Calu3 (cell line): ENCODE measurements around the gene TBX15. TPM values are rescaled to one million over a fixed set of nuclear protein-coding genes. Genes with fewer than 3 reads are reported as not detected.

Source experiments
- BruUV-seq: library from RNA; stranded (reverse); fragments of 400-500 nt; replicated peaks from 2 replicates; lab custom pipeline; 2021; lab: Mats Ljungman, UMichigan
- CTCF ChIA-PET: fragments of 300-600 bp; sonication (Branson Sonifier 250); formaldehyde crosslinking; loops from one replicate; lab custom pipeline; 2022; ENCODE audit warnings: antibody characterized with exemption; lab: Charles Lee
- DNase-seq: peaks from one replicate; pipeline ENCODE4 v3.0.0; 2022
- H3K27ac Mint-ChIP-seq: one replicate; pipeline ENCODE4 v1.8.0; 2022; ENCODE audit warnings: mixed read lengths; ENCODE audit not compliant: unreplicated experiment
- H3K27me3 Mint-ChIP-seq: one replicate; pipeline ENCODE4 v1.8.0; 2022; ENCODE audit warnings: mixed read lengths; ENCODE audit not compliant: unreplicated experiment
- H3K36me3 Mint-ChIP-seq: one replicate; pipeline ENCODE4 v1.8.0; 2022; ENCODE audit warnings: mild to moderate bottlenecking, moderate library complexity, mixed read lengths; ENCODE audit not compliant: insufficient read depth, unreplicated experiment
- H3K4me1 Mint-ChIP-seq: one replicate; pipeline ENCODE4 v1.8.0; 2022; ENCODE audit warnings: mild to moderate bottlenecking, low read depth, mixed read lengths; ENCODE audit not compliant: unreplicated experiment
- H3K4me3 Mint-ChIP-seq: one replicate; pipeline ENCODE4 v1.8.0; 2022; ENCODE audit warnings: mild to moderate bottlenecking, low read depth, moderate library complexity, mixed read lengths; ENCODE audit not compliant: unreplicated experiment
- H3K9me3 Mint-ChIP-seq: one replicate; pipeline ENCODE4 v1.8.0; 2022; ENCODE audit warnings: low read depth, mixed read lengths; ENCODE audit not compliant: unreplicated experiment
- intact Hi-C: fragments of 100-400 bp; cut with micrococcal nuclease; formaldehyde crosslinking; loops from one replicate; pipeline ENCODE4 v1.10.0; 2022; ENCODE audit not compliant: unreplicated experiment
- total RNA-seq: library from RNA; stranded (reverse); gene quantifications from 2 replicates; pipeline ENCODE4 v1.2.3, GENCODE V29; 2022
- TF ChIP-seq, protein P1 (sequence below): fragments of 200-600 bp; IDR thresholded peaks from one replicate; pipeline ENCODE4 v1.8.0; 2022; ENCODE audit warnings: antibody characterized with exemption; ENCODE audit not compliant: unreplicated experiment

Gene TBX15
- total RNA-seq, 1 experiment from 2014 or later, result not detected

DNA sequence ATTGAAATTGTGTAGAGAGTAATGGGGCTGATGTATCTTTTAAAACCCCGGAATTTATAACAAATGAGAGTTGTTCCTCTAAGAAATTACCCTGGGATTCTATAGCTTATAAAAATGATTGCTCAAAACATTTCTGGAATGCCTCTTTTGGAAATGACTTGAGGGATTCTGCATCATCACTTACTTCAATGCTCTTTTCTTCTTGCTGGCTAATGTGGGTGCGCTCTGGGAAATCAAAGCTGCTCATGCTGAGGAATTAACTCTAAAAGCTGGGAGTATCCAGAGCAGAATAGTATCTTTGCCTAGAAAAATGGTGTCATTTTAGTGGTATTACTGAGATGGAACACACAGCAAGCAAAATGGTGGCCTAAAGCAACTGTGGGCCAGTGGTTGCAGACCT lies 23.0 kb upstream of the TBX15 start:
- peaks cover 25% of the 10 kb centered on the region for H3K27me3 Mint-ChIP-seq
- peaks cover 10% of the 10 kb centered on the region for H3K36me3 Mint-ChIP-seq
- no peak for DNase-seq
- H3K9me3 Mint-ChIP-seq, result peaks cover 3% of the 10 kb centered on the region
- H3K4me1 Mint-ChIP-seq, result peaks cover 28% of the 10 kb centered on the region
- BruUV-seq, result no TSS peak
- CTCF ChIA-PET, result no interaction called here
- TF ChIP-seq, protein P1, sequence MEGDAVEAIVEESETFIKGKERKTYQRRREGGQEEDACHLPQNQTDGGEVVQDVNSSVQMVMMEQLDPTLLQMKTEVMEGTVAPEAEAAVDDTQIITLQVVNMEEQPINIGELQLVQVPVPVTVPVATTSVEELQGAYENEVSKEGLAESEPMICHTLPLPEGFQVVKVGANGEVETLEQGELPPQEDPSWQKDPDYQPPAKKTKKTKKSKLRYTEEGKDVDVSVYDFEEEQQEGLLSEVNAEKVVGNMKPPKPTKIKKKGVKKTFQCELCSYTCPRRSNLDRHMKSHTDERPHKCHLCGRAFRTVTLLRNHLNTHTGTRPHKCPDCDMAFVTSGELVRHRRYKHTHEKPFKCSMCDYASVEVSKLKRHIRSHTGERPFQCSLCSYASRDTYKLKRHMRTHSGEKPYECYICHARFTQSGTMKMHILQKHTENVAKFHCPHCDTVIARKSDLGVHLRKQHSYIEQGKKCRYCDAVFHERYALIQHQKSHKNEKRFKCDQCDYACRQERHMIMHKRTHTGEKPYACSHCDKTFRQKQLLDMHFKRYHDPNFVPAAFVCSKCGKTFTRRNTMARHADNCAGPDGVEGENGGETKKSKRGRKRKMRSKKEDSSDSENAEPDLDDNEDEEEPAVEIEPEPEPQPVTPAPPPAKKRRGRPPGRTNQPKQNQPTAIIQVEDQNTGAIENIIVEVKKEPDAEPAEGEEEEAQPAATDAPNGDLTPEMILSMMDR, result no peak
- no peak overlapping the region for H3K4me3 Mint-ChIP-seq
- H3K27ac Mint-ChIP-seq, result no peak overlapping the region
- intact Hi-C loops, result no loop called here

DNA sequence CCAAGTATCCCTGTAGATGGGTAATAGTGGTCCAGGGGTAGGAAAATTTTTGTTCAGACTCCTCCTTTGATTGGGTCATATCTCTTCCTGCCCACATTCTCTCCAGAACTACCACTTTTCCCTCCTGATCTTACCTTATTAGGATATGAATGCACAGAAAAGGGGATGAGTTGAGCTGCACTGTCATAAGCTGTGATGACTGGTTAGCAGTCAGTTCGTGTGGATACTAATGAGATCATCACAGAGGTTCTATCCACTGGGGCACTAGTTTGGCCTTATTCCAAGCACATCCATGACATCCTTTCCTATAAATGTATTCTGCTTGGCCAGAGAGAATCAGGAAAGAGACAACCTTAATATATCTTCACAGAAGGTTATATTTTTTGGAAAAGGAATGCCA lies 22.1 kb upstream of the TBX15 start:
- Mint-ChIP-seq H3K27ac (no peak overlapping the region), H3K4me3 (no peak overlapping the region), H3K9me3 (peaks cover 3% of the 10 kb centered on the region), H3K36me3 (peaks cover 10% of the 10 kb centered on the region), H3K4me1 (peaks cover 28% of the 10 kb centered on the region), H3K27me3 (peaks cover 34% of the 10 kb centered on the region)
- intact Hi-C loops, result no loop called here
- DNase-seq, result no peak
- TF ChIP-seq, protein P1, result no peak
- BruUV-seq, result no TSS peak
- CTCF ChIA-PET, result no interaction called here

DNA sequence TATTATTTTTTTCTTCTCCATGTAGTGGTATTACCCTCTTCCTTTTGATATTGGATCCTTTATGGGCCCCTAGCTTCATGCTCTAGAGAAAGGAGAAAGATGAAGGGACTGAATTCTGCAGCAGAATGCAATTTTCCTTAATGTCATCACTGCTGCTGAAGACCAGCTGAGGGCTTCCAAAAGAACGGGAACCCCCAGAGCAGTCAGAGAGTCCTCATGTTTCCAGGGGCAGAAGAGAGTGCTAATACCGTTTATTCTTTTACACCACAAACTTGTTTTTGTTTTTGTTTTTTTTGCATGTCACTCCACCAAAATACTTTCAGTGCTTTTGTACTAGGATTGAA lies 21.1 kb upstream of the TBX15 start:
- Mint-ChIP-seq H3K27me3 (peaks cover 35% of the 10 kb centered on the region), H3K4me1 (peaks cover 28% of the 10 kb centered on the region), H3K27ac (no peak overlapping the region), H3K36me3 (peaks cover 10% of the 10 kb centered on the region), H3K4me3 (peak overlapping the region; percentile 70), H3K9me3 (peaks cover 3% of the 10 kb centered on the region)
- TF ChIP-seq, protein P1, result no peak
- DNase-seq, result no peak
- no TSS peak for BruUV-seq
- intact Hi-C loops, result loop anchor here (2.0 to 5.0 kb wide), 3 partner anchors 182 to 932 kb away; no protein-coding TSS in a partner anchor
- CTCF ChIA-PET, result interaction anchor here (0.6 to 1.3 kb wide), 4 partner anchors 60 to 786 kb away, joined by 3 to 6 read pairs (median 4); no protein-coding TSS in a partner anchor

DNA sequence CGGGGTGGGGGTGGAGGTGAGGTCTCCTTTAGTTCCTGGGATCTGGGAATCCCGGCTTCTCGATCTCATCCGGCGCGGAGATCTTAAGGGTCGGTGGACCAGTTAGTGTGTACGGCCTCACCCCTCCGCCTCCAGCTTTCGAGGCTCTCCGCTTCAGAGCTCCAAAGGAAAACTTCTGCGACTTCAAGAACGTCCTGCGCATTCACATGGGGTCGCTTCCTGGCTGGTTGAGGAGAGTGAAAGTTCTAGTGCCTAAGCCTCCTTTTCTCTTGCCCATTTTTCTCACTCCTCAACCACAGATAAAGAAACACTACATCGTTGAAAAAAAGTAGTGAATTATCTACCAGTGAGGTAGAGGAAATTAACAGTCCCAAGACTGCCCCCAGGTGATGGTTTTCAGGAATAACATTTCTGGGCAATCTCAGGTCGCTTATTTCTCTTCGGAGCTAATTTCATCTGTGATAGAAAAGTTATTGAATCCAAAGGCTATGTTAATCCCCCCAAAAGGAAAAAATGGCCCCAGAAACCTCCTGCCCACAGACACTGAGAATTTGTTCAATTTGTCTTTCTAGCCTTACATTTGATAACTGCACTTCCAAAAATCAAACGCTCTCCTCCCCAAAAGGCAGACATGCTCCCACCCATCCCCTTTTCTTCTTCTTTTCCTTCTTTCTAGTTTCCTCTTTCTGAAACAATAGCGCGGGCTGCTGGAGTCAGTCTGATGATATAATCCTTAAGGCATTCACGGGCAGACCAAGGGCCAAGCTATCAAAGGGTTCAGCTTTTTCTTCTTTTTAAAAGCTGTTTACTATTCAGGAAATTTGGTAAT lies 20.6 kb upstream of the TBX15 start:
- peaks cover 28% of the 10 kb centered on the region for H3K4me1 Mint-ChIP-seq
- no TSS peak for BruUV-seq
- H3K27me3 Mint-ChIP-seq, result peaks cover 35% of the 10 kb centered on the region
- intact Hi-C loops, result loop anchor here (2.0 to 5.0 kb wide), 3 partner anchors 181 to 931 kb away; no protein-coding TSS in a partner anchor
- peaks cover 3% of the 10 kb centered on the region for H3K9me3 Mint-ChIP-seq
- CTCF ChIA-PET, result interaction anchor here (0.6 to 1.3 kb wide), 5 partner anchors 59 to 785 kb away, joined by 3 to 6 read pairs (median 4); no protein-coding TSS in a partner anchor
- peak overlapping the region; percentile 72 for H3K27ac Mint-ChIP-seq
- TF ChIP-seq, protein P1, result no peak
- peaks cover 10% of the 10 kb centered on the region for H3K36me3 Mint-ChIP-seq
- peak overlapping the region; percentile 70 for H3K4me3 Mint-ChIP-seq
- peak; percentile 58 for DNase-seq
